ENCODE measurements around the gene ESR1.

DNA sequence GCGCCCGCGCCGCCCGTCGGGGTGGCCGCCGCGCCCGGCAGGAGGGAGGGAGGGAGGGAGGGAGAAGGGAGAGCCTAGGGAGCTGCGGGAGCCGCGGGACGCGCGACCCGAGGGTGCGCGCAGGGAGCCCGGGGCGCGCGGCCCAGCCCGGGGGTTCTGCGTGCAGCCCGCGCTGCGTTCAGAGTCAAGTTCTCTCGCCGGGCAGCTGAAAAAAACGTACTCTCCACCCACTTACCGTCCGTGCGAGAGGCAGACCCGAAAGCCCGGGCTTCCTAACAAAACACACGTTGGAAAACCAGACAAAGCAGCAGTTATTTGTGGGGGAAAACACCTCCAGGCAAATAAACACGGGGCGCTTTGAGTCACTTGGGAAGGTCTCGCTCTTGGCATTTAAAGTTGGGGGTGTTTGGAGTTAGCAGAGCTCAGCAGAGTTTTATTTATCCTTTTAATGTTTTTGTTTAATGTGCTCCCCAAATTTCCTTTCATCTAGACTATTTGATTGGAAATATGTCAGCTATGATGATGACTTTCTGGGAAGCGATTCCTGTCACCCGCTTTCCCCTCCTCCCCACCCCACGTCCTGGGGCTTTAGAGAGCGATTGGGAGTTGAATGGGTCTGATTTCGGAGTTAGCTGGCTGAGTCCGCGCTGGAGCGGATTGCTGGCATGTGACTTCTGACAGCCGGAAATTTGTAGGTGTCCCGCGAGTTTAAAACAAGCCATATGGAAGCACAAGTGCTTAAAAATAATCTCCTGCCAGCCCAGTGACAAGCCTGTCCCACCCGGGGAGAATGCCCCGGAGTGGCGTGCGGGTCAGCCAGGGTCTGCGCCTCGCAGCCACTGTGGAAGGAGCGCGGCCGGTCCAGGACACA is 1.1 kb downstream of the ESR1 start:
- TF ChIP-seq CTCF (IDR thresholded peaks at IDR 0.05) (no peak), POLR2A (IDR thresholded peaks at IDR 0.05) (no peak)
